ENCODE data around the gene AOX1. TPM values are rescaled to one million over a fixed set of nuclear protein-coding genes. Genes with fewer than 3 reads are reported as not detected.

AOX1 gene
- total and polyA plus RNA-seq, 9 of the 15 experiments (the other 6 are each of a cell fraction or from before 2014, with no cell fraction given), result 0.10 to 0.55 (median 0.20) TPM; not detected in 6

DNA sequence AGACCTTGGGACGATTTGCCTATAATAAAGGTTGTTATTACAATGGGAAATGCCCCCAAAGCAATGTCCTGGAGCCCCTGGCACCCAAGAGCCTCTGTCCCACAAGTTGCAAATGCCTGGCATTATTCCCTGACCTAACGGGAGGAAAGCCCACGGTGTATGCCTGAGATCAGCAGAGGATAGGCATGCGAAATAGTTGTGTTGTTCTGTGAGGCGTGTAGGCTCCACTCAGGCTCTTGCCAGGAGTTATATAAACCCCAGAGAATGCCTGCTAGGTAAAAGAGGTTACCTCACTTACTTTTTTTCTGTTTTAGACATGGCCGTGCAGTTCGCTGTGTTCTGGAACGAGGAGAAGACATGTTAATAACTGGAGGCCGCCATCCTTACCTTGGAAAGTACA, 52.1 kb downstream of the AOX1 start (continued):
- TF ChIP-seq RREB1 (CRISPR knock-in tag; IDR thresholded peaks at IDR 0.05) (no peak), WHSC1 (IDR thresholded peaks at IDR 0.05; ENCODE audit: low read length) (no peak), KLF6 (CRISPR knock-in tag; IDR thresholded peaks at IDR 0.05; ENCODE audit: borderline replicate concordance) (no peak), ZNF511 (CRISPR knock-in tag; IDR thresholded peaks at IDR 0.05) (no peak), HDAC6 (IDR thresholded peaks at IDR 0.05; ENCODE audit: low read depth, low read length) (no peak), CBFA2T3 (IDR thresholded peaks at IDR 0.05) (no peak), HMG20A (CRISPR knock-in tag; conservative IDR thresholded peaks at IDR 0.05) (no peak), PRPF4 (IDR thresholded peaks at IDR 0.05; ENCODE audit: insufficient read depth, low read depth, low read length, poor library complexity, severe bottlenecking) (no peak), RBFOX2 (IDR thresholded peaks at IDR 0.05; ENCODE audit: low read depth, low read length) (no peak), SIX5 (IDR thresholded peaks at IDR 0.05; ENCODE audit: borderline replicate concordance in 1 of 2, insufficient read depth in 1 of 2, low read depth in 1 of 2, low read length in 2 of 2) (no peak), POLR2B (IDR thresholded peaks at IDR 0.05; ENCODE audit: low read depth, partially characterized antibody) (no peak), CBX8 (IDR thresholded peaks at IDR 0.05; ENCODE audit: borderline replicate concordance, extremely low read depth, low read depth, low read length, poor library complexity, severe bottlenecking) (no peak), HMG20B (CRISPR knock-in tag; IDR thresholded peaks at IDR 0.05) (no peak), SETDB1 (IDR thresholded peaks at IDR 0.05; ENCODE audit: low read length) (no peak), ZZZ3 (IDR thresholded peaks at IDR 0.05) (no peak)

Measured in K562 (cell line).